GM12878 (cell line): ENCODE measurements around the gene DCAF17. TPM values are rescaled to one million over a fixed set of nuclear protein-coding genes. Genes with fewer than 3 reads are reported as not detected.

Experiments
- ATAC-seq: fragments of 200-7000 bp; cut with Tn5 transposase; 3 replicates; pipeline ENCODE4 v1.9.1; 2020; ENCODE audit warnings: mild to moderate bottlenecking, moderate library complexity
- BruUV-seq: library from RNA; stranded (reverse); fragments of 400-500 nt; replicated peaks from 2 replicates; lab custom pipeline; 2021; lab: Mats Ljungman, UMichigan
- CTCF ChIA-PET: fragments of 300-600 bp; sonication (Branson Sonifier 250); formaldehyde crosslinking; extraction: SDS; loops from one replicate; lab custom pipeline; 2021; ENCODE audit warnings: inconsistent platforms; lab: Yijun Ruan, JAX
- POLR2A ChIA-PET: fragments of 350-600 bp; formaldehyde crosslinking; extraction: SDS; loops from one replicate; lab custom pipeline; 2021; ENCODE audit warnings: inconsistent platforms; lab: Charles Lee
- RAD21 ChIA-PET: fragments of 300-600 bp; sonication (Branson Sonifier 250); formaldehyde crosslinking; loops from one replicate; lab custom pipeline; 2023; ENCODE audit warnings: antibody characterized with exemption; ENCODE audit not compliant: unreplicated experiment; lab: Charles Lee
- SMC1A ChIA-PET: fragments of 300-600 bp; sonication (Branson Sonifier 250); formaldehyde crosslinking; loops from one replicate; lab custom pipeline; 2023; ENCODE audit not compliant: unreplicated experiment, uncharacterized antibody; lab: Charles Lee
- DNase-seq: peaks from one replicate; pipeline ENCODE4 v3.0.0-alpha.2; 2011; ENCODE audit warnings: low read depth, low spot score
- FAIRE-seq: peaks from 3 replicates; lab custom pipeline; 2011; peaks lifted over from hg19 to GRCh38; lab: Jason Lieb, UNC
- H2AFZ ChIP-seq: 2 replicates; pipeline ENCODE4 v1.6.0; 2011; ENCODE audit warnings: low read depth, low read length, control low read depth; ENCODE audit not compliant: control insufficient read depth
- H3K27ac ChIP-seq: 2 replicates; pipeline ENCODE4 v1.5.1; 2011; ENCODE audit warnings: control low read depth; ENCODE audit not compliant: control insufficient read depth, insufficient read depth
- H3K27me3 ChIP-seq, 2 experiments: replicated peaks in 1 of 2; 2 replicates each; pipeline versions ENCODE4 v1.6.0 to v1.6.1; 2011; ENCODE audit warnings: low read length in 1 of 2; ENCODE audit not compliant: control insufficient read depth in 2 of 2, insufficient read depth in 2 of 2
- H3K36me3 ChIP-seq, 2 experiments: 2 replicates each; pipeline ENCODE4 v1.5.1; 2011; ENCODE audit warnings: low read length in 1 of 2; ENCODE audit not compliant: control insufficient read depth in 2 of 2, insufficient read depth in 2 of 2
- H3K4me1 ChIP-seq: 2 replicates; pipeline ENCODE4 v1.6.1; 2011; ENCODE audit warnings: mild to moderate bottlenecking, low read length, moderate library complexity, mixed read lengths; ENCODE audit not compliant: control insufficient read depth, insufficient read depth
- H3K4me2 ChIP-seq: 2 replicates; pipeline ENCODE4 v1.6.0; 2011; ENCODE audit warnings: control low read depth; ENCODE audit not compliant: control insufficient read depth, insufficient read depth
- H3K4me3 ChIP-seq: fragments of 200-600 bp; sonication (generic); 2 replicates; pipeline ENCODE4 v1.5.1; 2016
- H3K79me2 ChIP-seq: 2 replicates; pipeline ENCODE4 v1.6.0; 2011; ENCODE audit warnings: low read length; ENCODE audit not compliant: control insufficient read depth, insufficient read depth
- H3K9ac ChIP-seq: 2 replicates; pipeline ENCODE4 v1.8.0; 2011; ENCODE audit warnings: low read length, control low read depth, mixed read lengths; ENCODE audit not compliant: control insufficient read depth, insufficient read depth
- H3K9me3 ChIP-seq: replicated peaks from 3 replicates; pipeline ENCODE4 v1.5.1; 2011; ENCODE audit warnings: mild to moderate bottlenecking, low read length; ENCODE audit not compliant: control insufficient read depth, insufficient read depth
- H4K20me1 ChIP-seq: 2 replicates; pipeline ENCODE4 v1.6.0; 2011; ENCODE audit not compliant: control insufficient read depth, insufficient read depth
- CHD4 ChIP-seq: fragments of 200-600 bp; sonication (generic); IDR thresholded peaks from 2 replicates; pipeline ENCODE4 v1.6.1; 2016; ENCODE audit warnings: mild to moderate bottlenecking
- CREB1 ChIP-seq: IDR thresholded peaks from 2 replicates; pipeline ENCODE4 v1.6.1; 2012; ENCODE audit warnings: low read depth, mild to moderate bottlenecking, inconsistent platforms
- EP300 ChIP-seq, 2 experiments: fragments of 150-350 bp in 1 of 2; IDR thresholded peaks; 2 replicates each; pipeline ENCODE4 v1.6.1; 2011 to 2012; ENCODE audit warnings: low read depth in 2 of 2, low read length in 2 of 2, borderline replicate concordance in 1 of 2, improper control_type of control experiment in 1 of 2, inconsistent platforms in 1 of 2; ENCODE audit not compliant: control insufficient read depth in 1 of 2
- SMC3 ChIP-seq: IDR thresholded peaks from 2 replicates; pipeline ENCODE4 v1.6.1; 2011; ENCODE audit warnings: low read length, improper control_type of control experiment, borderline replicate concordance
- SPI1 ChIP-seq: IDR thresholded peaks from 2 replicates; pipeline ENCODE4 v1.6.1; 2011; ENCODE audit warnings: low read depth, mild to moderate bottlenecking, low read length, moderate library complexity, borderline replicate concordance; ENCODE audit not compliant: insufficient read depth
- WGBS: methylation state at CpG from one replicate; pipeline ENCODE4 v1.1.6; 2016; ENCODE audit warnings: low lambda C conversion rate; ENCODE audit not compliant: insufficient replicate concordance, insufficient coverage; ENCODE audit errors: missing lambda C conversion rate; 5-methylcytosine and 5-hydroxymethylcytosine counted together
- in situ Hi-C: fragments of 300-500 bp; cut with MboI; formaldehyde crosslinking; loops from 9 replicates; pipeline ENCODE4 v1.14.3; 2018; ENCODE audit warnings: mixed read lengths
- intact Hi-C: fragments of 100-400 bp; cut with micrococcal nuclease; formaldehyde crosslinking; loops from one replicate; pipeline ENCODE4 v1.14.2; 2022; ENCODE audit not compliant: unreplicated experiment
- polyA plus RNA-seq, 11 experiments: library from polyadenylated mRNA; depleted of rRNA in 4 of 11; unstranded in 6 of 11; stranded (reverse) in 5 of 11; fragments of >200 nt; fragmentation: Nextera tagmentation in 4 of 11; fragmentation: Illumina TruSeq in 1 of 11; extraction: Ambion mirVana in 4 of 11; extraction: Trizol in 1 of 11; gene quantifications; 1 replicate in 1 of 11; 2 replicates in 10 of 11; pipeline versions ENCODE4 v1.2.1 to v1.2.3, GENCODE V29; 2011 to 2016; ENCODE audit warnings: inconsistent platforms in 2 of 11, missing spikeins in 2 of 11, low read depth in 1 of 11
- total RNA-seq, 4 experiments: library from RNA; depleted of rRNA in 3 of 4; stranded (reverse); fragments of >200 nt in 3 of 4; fragmentation: Illumina TruSeq in 1 of 4; extraction: Trizol in 1 of 4; gene quantifications; 2 replicates each; pipeline versions ENCODE4 v1.2.1 to v1.2.3, GENCODE V29; 2013 to 2021
- TF ChIP-seq, protein P1 (sequence below): fragments of 450-650 bp; IDR thresholded peaks from 2 replicates; pipeline ENCODE4 v1.6.1; 2017; ENCODE audit warnings: mild to moderate bottlenecking, moderate library complexity

The DCAF17 gene
- total and polyA plus RNA-seq, 10 of the 15 experiments (the other 5 are each of a cell fraction or from before 2014, with no cell fraction given): 5.2 to 32.9 (median 23.4) TPM

DNA sequence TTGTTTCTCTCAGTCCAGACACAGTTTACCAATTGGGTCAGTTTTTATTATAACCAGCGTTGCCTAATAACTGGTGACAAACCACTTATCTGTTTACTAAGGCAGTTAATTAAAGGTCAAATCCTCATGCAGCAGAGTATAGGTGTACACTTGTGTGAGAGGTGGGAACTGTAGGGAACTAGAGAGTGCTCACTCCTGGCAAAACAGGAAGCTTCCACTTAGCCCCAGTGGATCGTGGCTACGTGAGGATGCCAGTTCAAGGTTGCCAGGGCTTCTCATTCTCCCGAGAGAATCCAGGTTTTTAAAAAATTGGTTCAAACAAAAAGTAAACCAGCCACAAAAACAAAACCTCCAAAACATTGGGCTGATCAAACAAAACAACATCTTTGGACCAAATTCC, 96.4 kb downstream of the DCAF17 start:
- Histone ChIP-seq H2AFZ (peak overlapping the region; percentile 19), H3K4me2 (peak overlapping the region; percentile 58), H3K27me3 (no peaks in the 10 kb centered on the region), H4K20me1 (no peaks in the 10 kb centered on the region), H3K27ac (peak overlapping the region; percentile 57), H3K79me2 (peaks cover 66% of the 10 kb centered on the region), H3K36me3 (no peaks in the 10 kb centered on the region; a peak in 1 of 4 replicates), H3K9me3 (peaks cover 3% of the 10 kb centered on the region; the same call in 2 of the 3 replicates), H3K4me1 (peaks cover 11% of the 10 kb centered on the region), H3K4me3 (peak overlapping the region; percentile 6; the same call in 1 of the 2 replicates), H3K9ac (0 out of 2 replicates have a peak overlapping the region, but pooled peaks have one; percentile 2)
- WGBS: 38% methylated on average over 4 of the region's 4 CpGs
- no TSS peak for BruUV-seq
- peak; percentile 23; the same call in 2 of the 3 replicates for ATAC-seq
- POLR2A ChIA-PET: interaction anchor here (0.7 to 1.2 kb wide), 2 partner anchors 16 to 22 kb away, joined by 3 to 4 read pairs; no protein-coding TSS in a partner anchor
- in situ Hi-C loops: no loop called here
- no peak for DNase-seq
- SMC1A ChIA-PET: interaction anchor here (0.6 to 5.8 kb wide), 10 partner anchors 9 to 174 kb away, joined by 3 to 33 read pairs (median 4); partner anchors contain the start of gene CYBRD1
- FAIRE-seq: no peak
- TF ChIP-seq, protein P1, sequence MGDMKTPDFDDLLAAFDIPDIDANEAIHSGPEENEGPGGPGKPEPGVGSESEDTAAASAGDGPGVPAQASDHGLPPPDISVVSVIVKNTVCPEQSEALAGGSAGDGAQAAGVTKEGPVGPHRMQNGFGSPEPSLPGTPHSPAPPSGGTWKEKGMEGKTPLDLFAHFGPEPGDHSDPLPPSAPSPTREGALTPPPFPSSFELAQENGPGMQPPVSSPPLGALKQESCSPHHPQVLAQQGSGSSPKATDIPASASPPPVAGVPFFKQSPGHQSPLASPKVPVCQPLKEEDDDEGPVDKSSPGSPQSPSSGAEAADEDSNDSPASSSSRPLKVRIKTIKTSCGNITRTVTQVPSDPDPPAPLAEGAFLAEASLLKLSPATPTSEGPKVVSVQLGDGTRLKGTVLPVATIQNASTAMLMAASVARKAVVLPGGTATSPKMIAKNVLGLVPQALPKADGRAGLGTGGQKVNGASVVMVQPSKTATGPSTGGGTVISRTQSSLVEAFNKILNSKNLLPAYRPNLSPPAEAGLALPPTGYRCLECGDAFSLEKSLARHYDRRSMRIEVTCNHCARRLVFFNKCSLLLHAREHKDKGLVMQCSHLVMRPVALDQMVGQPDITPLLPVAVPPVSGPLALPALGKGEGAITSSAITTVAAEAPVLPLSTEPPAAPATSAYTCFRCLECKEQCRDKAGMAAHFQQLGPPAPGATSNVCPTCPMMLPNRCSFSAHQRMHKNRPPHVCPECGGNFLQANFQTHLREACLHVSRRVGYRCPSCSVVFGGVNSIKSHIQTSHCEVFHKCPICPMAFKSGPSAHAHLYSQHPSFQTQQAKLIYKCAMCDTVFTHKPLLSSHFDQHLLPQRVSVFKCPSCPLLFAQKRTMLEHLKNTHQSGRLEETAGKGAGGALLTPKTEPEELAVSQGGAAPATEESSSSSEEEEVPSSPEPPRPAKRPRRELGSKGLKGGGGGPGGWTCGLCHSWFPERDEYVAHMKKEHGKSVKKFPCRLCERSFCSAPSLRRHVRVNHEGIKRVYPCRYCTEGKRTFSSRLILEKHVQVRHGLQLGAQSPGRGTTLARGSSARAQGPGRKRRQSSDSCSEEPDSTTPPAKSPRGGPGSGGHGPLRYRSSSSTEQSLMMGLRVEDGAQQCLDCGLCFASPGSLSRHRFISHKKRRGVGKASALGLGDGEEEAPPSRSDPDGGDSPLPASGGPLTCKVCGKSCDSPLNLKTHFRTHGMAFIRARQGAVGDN: no peak
- no peak for TF ChIP-seq SPI1
- TF ChIP-seq CHD4: no peak
- no peak for TF ChIP-seq EP300 (IDR thresholded peaks at IDR 0.05; ENCODE audit: borderline replicate concordance in 1 of 2, control insufficient read depth in 1 of 2, low read depth in 2 of 2, low read length in 2 of 2)
- TF ChIP-seq SMC3: no peak
- TF ChIP-seq CREB1: no peak
- RAD21 ChIA-PET: interaction anchor here (1.0 to 4.5 kb wide), 4 partner anchors 16 to 113 kb away, joined by 3 to 23 read pairs (median 5); no protein-coding TSS in a partner anchor
- intact Hi-C loops: no loop called here
- CTCF ChIA-PET: interaction anchor here (0.6 to 3.7 kb wide), 9 partner anchors 9 to 114 kb away, joined by 3 to 17 read pairs (median 6); partner anchors contain the start of gene CYBRD1
